Activated T-cell treated with anti-CD3 and anti-CD28 coated beads, Interleukin-2, amount 50 U/mL, for 48 hours (primary cell): ENCODE measurements around the gene ZBTB40.

Experiments used
- DNase-seq, 2 experiments: peaks; one replicate each; pipeline ENCODE4 v3.0.0-alpha.2; 2020

ZBTB40 gene

DNA sequence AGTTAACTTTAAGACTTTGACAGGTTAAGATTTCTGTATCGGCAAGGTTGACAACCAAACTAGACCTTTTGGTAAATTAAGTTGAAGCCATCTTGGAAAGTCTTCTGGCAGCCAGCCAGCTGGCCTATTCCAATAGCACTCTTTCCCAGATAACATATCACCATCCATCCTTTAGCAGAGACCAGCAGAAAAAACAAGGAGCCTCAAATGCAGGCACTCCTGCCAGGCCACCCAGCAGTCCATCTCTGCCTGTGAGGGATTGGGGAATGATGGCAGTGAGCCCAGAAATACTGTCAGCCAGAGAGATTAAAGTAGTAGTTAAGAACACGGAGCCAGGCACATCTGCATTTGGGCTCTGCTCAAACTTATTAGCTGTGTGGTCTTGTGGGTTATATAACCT lies 19.4 kb downstream of the ZBTB40 start:
- no peak for DNase-seq

DNA sequence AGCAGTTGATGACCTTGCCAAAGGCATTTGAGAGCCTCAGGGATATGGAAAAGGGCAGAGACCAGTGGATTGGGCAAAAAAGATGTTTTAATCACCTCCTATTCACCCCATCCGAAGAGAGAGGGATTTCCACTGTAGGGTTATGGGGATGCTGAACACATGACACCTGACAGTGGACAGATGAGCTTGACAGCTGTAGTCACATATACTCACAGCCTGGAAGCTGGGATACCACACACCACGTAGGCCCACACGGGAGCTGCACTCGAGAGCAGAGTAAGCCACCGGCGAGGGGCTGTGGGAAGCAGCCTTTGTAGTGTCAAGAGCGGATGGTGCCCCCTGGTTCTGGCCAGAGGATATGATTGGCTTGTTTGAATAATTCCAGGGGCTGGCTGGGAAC lies 20.0 kb downstream of the ZBTB40 start:
- DNase-seq = no peak

DNA sequence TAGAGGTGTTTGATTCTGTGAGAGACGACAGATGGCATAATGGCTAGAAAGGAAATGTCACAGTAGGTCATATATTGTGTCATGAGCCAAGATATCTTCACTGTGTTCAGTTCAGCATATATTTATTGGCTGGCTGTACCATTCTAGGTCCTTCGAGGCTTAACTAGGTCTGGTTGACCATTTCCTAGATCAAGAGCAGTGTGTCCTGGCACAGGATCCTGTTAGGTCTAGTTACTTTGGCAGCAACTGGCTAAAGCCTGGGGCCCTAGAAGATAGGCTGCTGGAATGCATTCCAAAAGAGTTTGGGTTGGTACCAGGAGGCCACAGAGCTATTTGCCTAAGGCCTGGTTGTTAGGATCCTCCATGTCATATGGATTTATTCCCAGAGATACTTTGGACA lies 20.9 kb downstream of the ZBTB40 start:
- DNase-seq = no peak

DNA sequence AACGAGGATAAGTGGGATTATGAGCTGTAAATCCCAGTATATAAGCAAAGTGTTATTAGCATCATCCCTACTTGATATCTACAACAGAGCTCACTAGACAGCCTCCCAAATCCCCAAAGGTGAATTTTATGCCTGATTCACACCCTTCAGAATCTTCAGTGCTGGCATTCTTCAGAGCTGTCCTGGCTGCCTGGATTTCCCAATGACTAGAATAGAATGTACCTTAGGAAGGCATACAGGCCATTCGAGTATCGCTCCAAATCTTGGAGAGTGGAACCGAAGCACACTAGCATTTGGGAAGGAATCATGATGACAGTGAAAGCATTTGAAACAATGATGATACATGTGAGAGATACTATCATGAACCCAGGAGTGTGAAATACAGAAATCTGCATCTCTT lies 22.3 kb downstream of the ZBTB40 start:
- no peak for DNase-seq

DNA sequence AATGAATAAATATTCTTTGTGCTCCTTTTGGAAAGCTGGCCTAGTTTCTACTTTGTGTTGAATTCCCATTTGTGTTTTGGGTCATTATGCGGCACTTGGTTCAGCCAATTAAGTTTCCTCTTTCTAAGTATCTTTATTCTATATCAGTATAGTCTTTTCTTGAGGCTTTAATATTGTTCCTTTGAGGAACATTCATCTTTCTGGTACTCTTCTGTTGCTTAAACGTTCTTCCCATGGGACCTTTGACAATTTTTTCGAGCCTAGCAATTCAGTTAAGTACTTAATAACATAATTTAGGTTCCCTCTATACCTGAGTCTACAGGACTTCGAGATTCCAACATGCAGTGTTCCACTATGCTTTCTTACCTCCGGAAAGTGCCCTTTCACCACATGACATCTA lies 24.9 kb downstream of the ZBTB40 start:
- DNase-seq = no peak

DNA sequence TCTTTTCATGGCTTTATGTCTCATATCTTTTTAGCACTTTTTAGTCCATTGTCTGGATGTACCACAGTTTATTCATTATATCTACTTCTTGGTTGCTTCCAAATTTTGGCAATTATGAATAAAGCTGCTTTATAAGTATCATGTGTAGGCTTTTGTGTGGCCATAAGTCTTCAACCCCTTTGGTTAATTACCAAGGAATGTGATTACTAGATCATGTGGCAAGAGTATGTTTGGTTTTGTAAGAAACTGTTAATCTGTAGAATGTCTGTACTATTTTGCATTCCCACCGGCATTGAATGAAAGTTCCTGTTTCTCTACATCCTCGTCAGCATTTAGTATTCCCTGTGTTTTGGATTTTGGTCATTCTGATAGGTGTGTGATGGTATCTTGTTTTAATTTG lies 31.5 kb downstream of the ZBTB40 start:
- DNase-seq = no peak

DNA sequence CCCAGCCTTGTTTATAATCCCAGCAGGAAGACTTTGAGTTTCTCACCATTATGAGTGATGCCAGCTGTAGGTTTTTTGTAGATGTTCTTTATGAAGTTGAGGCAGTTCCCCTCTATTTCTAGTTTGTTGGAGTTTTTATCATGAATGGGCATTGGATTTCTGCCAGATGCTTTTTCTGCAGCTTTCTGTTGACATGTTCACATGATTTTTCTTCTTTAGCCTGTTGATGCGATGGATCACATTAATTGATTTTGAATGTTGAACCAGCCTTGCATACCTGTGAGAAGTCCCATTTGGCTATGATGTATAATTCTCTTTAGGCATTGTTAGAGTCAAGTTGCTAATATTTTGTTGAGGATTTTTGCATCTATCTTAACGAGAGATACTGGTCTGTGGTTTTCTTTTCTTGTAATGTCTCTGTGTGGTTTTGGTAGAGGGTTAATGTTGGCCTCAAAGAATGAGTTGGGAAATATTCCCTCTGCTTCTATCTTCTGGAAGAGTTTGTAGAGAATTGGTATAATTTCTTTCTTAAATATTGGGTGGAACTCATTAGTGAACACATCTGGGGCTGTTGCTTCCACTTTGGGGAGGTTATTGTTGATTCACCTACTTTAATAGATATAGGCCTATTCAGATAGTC lies 33.2 kb downstream of the ZBTB40 start:
- no peak for DNase-seq

DNA sequence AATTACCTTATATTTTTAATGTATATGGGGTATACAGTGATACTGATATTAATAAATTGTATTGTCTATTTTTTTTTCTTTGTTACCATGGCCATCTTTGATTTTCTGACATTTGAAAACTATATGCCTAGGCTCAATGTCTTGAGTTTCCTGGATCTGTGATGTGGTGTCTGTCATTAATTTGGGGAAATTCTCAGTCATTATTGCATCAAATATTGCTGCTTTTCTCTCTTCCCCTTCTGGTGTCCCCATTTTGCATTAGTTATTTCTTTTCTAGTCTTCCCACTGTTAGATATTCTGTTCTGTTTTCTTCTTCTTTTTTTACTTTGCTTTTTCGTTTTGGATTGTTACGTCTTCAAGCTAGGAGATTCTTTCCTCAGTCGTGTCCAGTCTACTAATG lies 33.8 kb downstream of the ZBTB40 start:
- no peak for DNase-seq

DNA sequence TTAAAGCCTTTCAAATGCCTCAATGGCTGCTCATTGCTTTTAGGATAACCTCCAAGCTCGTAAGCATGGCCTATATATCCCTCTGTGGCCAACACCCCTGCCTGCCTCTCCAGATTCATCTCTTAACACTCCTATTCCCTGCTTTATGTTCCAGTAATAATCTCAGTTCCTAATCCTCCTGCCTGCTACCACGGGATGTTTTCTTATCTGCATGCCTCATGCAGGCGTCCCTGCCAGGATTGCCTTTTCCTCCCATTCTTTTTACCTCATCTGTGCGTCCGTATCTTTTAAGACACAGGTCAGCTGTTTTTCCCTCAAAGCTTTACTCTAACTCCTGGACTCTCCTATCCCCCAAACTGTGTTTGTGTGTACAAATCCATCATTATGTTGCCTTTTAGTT lies 36.1 kb downstream of the ZBTB40 start:
- no peak for DNase-seq

DNA sequence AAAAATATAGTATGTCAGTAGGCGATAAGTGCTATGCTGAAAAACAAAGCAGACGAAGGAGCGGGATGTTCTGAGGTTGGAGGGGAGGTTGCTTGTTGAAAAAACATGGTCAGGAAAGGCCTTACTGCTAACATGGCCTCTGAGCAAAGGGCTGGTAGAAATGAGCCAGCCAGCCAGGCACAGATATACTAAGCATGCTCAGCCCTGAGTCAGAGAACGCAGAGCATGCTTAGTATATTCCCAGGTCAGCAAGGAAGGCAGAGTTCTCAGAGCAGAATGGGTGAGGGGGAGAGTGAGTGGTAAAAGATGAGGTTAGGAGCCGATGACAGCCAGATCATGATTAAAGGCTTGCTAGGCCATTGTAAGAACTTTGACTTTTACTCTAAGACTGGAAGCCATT lies 36.7 kb downstream of the ZBTB40 start:
- no peak for DNase-seq

DNA sequence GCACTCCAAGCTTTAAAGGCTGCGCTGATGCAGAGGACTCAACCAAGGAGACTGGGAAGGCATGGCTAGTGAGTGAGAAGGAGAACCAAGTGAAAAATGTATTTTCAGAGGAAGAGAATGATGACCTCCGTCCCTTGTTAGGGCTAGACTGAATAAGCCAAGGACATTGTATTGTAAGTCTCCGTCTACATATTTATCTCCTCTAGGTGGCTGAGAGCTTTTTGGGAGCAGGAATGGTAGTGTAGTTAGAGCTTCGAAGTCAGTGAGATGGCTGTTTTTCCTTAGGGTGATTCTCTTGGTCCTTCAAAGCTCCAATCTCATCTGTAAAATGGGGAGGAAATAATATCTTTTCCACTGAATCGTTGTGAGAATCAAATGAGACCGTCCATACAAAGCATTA lies 37.6 kb downstream of the ZBTB40 start:
- no peak for DNase-seq

DNA sequence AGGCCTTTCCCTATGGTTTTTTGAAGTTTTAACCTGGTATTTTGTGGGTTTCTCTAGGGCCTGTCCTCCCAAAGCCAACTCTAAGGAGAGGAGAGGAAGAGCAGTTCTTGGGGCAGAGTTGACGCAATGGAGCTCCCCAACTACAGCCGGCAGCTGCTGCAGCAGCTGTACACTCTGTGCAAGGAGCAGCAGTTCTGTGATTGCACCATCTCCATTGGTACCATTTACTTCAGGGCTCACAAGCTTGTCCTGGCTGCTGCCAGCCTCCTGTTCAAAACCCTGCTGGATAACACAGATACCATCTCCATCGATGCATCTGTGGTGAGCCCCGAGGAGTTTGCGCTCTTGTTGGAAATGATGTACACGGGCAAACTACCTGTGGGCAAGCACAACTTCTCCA lies 38.2 kb downstream of the ZBTB40 start:
- no peak for DNase-seq

DNA sequence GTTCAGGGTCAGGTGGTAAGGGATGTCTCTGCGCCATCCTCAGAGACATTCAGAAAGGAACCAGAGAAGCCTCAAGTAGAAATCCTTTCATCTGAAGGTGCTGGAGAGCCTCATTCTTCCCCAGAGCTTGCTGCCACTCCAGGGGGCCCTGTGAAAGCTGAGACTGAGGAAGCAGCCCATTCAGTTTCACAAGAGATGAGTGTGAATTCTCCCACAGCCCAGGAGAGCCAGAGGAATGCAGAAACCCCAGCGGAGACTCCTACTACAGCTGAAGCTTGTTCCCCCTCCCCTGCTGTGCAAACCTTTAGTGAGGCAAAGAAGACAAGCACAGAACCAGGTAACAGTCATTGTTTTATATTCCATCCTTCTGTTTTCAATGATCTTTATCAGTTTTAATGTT lies 38.7 kb downstream of the ZBTB40 start:
- DNase-seq = no peak

DNA sequence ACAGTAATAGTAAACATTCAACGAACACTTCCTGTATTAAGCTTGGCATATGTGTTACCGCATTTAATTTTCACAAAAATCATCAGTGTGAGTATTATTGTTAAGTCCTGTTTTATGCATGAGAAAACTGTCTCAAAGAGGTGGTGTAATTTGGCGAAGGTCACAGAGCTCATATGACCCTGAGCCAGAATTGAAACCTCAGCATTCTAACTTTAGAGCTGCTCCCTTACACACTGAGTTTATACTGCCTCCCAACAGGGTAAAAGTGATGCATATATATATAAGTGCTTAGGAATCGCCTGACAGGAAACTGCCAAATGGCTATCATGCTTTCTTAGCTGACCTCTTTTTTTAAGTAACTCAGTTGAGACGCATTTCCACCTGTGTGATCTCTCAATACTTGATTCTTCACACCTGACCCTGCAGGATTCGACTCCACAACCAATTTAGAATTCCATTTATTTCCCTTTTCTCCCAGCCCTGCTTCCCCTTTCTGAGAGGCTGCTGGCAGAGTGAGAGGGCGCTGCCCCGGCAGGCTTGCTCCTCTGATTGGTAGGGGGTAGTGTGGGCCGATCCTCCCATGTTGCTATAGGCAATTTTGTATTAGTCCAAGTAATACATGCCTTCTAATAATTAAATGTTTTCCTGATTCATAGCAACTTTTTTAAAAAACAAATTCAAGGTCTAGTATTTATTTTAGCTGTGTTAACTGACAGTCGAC lies 40.5 kb downstream of the ZBTB40 start:
- DNase-seq = no peak

DNA sequence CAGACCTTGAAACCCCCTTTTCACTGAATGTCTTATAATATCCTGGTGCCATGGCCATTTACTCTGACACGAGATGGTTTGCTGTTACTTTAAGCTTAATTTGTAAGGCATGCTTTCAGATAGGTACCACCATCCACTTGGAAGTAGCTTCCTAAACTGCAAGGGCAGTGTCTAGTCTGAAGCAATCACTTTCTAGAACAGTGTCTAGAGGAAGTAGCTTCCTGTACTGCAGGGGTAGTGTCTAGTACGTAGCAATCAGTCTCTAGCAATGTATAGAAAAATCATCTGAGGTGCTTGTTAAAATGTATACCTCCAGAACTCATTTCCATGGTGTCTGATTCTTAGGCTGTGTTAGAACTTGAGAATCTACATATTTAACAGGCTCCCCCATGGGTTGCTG lies 42.5 kb downstream of the ZBTB40 start:
- no peak for DNase-seq

DNA sequence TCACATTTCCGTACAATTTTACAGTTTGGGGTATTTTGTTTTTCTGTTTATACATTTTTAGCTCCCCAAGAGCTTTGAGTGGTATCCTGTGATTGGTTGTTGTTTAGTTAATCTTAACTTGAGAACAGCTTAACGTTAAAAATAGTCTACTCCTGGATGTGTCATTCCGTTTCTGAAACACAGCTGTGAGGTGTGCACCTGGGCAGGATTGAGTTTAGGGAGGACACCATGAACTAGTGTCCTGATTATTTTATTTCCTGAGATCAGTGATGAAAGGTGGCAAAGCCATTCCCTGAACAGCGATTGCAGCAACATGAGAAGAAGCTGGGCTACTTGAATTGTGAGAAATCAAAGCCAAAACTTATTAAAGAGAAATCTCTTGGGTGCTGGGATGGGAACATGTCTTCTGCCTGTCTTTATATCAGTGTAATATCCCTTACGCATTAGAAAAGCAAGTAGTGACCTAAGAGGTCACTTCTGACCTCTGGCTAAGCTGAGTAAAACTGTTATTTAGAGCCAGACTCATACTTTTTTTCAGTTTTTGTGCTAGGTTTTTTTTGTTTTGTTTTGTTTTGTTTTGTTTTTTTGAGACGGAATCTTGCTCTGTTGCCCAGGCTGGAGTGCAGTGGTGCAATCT lies 43.4 kb downstream of the ZBTB40 start:
- no peak for DNase-seq

DNA sequence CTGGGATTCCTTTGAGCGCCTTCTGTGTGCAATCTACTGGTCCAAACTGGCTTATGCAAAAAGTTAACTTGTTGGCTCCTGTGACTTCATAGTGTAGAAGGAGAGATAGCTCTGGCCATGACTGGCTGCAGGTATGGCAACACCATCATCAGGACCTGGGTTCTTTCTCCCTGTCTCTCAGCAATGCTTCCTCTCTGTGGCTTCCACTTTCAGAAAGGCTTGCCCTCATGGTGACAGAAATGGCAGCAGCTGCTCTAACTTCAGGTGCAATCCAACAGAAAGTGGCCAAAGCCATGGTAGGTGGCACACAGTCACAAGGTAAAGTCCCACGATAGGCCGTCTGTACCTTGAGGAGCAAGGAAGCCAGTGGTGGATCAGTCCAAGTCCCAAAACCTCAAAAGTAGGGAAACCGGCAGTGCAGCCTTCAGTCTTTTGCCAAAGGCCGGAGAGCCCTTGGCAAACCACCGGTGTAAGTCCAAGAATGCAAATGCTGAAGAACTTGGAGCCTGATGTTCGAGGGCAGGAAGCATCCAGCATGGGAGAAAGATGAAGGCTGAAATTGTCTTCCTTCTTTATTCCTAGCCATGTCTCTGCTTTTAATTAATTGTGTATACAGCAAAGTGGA lies 45.0 kb downstream of the ZBTB40 start:
- no peak for DNase-seq

DNA sequence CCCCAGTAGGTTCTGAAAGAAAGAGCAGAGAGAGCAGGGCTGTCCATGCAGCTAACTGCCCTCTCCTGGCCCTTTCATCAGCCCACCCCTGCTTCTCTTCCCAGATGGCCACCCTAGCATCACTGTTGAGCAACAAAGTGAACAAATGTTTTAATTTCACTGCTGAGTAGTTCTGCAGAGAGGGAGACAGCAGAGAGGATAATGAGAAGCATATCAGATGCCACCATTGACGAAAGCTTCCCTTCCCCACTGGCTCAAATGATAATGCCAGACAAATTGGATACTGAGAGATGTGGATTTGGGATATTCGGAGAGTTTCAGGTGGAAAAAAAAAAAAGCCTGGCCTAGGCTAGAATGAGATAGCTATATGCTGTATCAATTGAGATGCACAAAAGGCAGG lies 46.8 kb downstream of the ZBTB40 start:
- DNase-seq = no peak

DNA sequence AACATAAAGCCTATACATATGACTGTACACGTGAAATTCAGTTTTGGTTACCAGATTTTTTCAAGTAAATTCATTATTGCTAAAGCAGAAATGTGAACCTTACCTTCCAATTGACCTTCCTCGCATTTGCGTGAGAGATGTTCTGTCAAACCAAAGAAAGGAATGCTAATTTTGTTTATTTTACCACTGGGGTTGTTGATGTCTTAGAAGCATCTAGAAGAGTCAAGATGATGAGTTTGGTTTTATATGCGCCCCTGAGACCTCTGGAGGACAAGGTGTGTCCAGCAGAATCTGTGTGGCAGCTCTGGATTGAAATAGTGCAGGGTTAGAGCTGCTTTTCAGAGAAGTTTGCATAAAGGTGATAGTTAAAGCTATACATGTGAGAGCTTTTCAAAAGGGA lies 48.4 kb downstream of the ZBTB40 start:
- no peak for DNase-seq

DNA sequence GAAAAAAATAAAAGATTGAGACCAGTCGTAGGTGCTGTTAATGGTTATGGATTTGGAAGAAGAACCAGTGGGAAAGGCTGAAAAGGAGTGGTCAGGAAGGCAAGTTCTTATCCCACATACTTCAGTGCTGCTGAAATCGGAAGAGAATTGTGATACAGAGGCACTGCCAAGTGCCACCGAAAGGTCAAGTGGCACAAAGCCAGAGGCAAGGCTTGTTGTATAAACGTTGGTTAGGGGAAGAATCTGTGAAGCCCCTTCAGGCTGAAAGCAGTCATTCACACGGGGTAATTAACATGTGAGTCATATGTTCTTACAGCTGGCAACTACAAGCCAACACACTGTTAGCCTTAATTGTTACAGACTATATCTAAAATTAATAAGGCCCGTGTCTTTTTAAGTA lies 48.8 kb downstream of the ZBTB40 start:
- no peak for DNase-seq

DNA sequence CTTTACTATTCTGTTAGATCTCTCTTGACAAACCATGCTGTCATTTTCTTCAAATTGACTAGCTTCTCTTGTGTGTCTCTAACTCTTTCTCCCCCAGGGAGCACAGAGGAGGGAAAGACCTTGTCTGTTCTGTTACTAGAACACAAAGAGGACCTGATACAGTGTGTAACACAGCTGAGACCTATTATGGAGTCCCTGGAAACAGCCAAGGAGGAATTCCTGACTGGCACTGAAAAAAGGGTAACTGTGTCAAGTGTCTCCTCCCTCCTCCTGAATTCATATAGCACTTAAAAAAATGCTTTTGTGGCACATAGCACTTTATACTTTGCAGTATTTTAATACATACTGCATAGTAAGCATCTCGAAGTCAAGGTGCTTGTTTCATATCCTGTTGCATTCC lies 50.6 kb downstream of the ZBTB40 start:
- DNase-seq = no peak

DNA sequence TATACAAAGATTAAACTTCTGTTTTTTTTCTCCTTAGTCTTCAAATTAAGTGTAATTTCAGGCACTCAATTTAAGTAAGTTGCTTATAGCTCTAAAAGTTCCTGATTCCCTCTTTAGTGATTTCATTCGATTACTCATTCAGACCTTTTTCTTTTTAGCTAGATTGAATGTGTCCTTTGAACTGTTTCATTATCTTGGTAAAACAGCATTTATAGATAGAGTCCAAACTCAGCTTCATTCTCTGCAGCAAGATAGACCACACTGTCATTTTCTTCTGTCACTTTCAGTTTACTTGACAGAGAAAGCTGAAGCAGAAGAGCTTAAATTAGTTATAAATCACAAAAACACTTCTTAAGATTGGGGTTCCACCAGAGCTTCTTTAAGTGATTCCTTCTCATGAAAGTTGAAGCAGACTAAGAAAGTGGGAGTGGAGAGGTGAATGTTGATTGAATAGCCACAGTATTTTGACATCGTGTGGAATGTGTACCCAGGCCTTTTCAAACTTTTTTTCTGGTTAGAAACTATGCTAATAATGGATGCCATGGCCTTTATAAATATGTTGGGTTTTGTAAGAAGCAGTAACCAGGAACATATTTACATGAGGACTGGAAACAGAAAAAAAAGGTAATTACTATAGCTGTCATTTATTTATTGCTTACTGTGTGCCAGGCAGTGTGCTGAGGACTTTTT lies 52.2 kb downstream of the ZBTB40 start:
- DNase-seq = no peak

DNA sequence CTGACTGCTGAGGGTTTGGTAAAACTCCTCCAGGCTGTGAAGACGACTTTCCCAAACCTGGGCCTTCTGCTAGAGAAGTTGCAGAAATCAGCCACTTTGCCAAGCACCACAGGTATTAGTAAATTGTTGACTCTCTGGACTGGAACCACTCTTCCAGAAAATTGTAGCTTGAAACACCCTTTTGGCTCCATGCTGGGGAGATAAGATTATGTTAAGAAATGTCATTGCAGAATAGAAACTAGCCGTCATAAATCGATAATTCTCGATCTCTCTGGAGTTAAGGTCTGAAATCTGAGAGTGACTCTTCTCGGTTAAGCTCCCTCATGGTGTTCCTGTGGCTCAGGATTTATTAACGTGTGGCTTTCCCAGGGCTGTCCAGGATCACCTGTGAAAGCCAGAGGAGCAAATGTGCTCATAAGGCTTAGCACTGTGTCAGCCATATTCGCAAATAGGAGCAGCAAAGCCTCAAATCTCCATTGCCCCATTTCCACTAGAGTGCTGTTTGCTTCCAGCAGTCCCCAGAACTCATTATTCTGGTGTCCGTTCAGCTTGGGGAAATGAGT lies 54.6 kb downstream of the ZBTB40 start:
- DNase-seq = no peak
